SK-N-SH (cell line): ENCODE data around the gene IKZF2. TPM values are rescaled to one million over a fixed set of nuclear protein-coding genes. Genes with fewer than 3 reads are reported as not detected.

Source experiments
- CTCF ChIA-PET: fragments of 300-600, 350-600 bp; formaldehyde crosslinking; extraction: SDS; loops from one replicate; lab custom pipeline; 2021; lab: Yijun Ruan, JAX
- POLR2A ChIA-PET: fragments of 350-600 bp; sonication (Branson Sonifier 250); formaldehyde crosslinking; extraction: SDS; loops from one replicate; lab custom pipeline; 2020; ENCODE audit warnings: antibody characterized with exemption, inconsistent platforms; lab: Yijun Ruan, JAX
- DNase-seq: peaks from one replicate; pipeline ENCODE4 v3.0.0; 2012
- H2AFZ ChIP-seq: fragments of 200-600 bp; sonication (generic); 2 replicates; pipeline ENCODE4 v1.8.1; 2016; ENCODE audit warnings: antibody characterized with exemption, mild to moderate bottlenecking, low read depth
- H3F3A ChIP-seq: fragments of 200-600 bp; sonication (generic); replicated peaks from 2 replicates; pipeline ENCODE3; 2016; ENCODE audit warnings: antibody characterized with exemption, mild to moderate bottlenecking; ENCODE audit not compliant: insufficient read depth
- H3K27ac ChIP-seq, 2 experiments: fragments of 200-500 bp in 1 of 2; fragments of 200-600 bp in 1 of 2; sonication (Bioruptor generic) in 1 of 2; sonication (generic), shearing (Covaris generic) in 1 of 2; 2 replicates each; pipeline versions ENCODE4 v1.5.1 to v1.6.1; 2014 to 2016; ENCODE audit warnings: low read depth in 2 of 2, inconsistent platforms in 1 of 2, low read length in 1 of 2, mild to moderate bottlenecking in 1 of 2, mixed read lengths in 1 of 2
- H3K27me3 ChIP-seq: fragments of 200-600 bp; sonication (generic), shearing (Covaris generic); 2 replicates; pipeline ENCODE4 v1.6.1; 2016; ENCODE audit warnings: mixed run types; ENCODE audit not compliant: insufficient read depth
- H3K36me3 ChIP-seq, 2 experiments: fragments of 200-500 bp in 1 of 2; fragments of 200-600 bp in 1 of 2; sonication (Bioruptor generic) in 1 of 2; sonication (generic) in 1 of 2; replicated peaks in 1 of 2; 2 replicates each; pipeline versions ENCODE3 to v1.5.1; 2014 to 2016; ENCODE audit warnings: low read length in 1 of 2, mild to moderate bottlenecking in 1 of 2; ENCODE audit not compliant: insufficient read depth in 2 of 2, control insufficient read depth in 1 of 2
- H3K4me1 ChIP-seq, 2 experiments: fragments of 200-500 bp in 1 of 2; fragments of 200-600 bp in 1 of 2; sonication (Bioruptor generic) in 1 of 2; sonication (generic), shearing (Covaris generic) in 1 of 2; 2 replicates each; pipeline versions ENCODE4 v1.5.1 to v1.6.1; 2014 to 2016; ENCODE audit warnings: low read depth in 1 of 2, low read length in 1 of 2, mixed run types in 1 of 2; ENCODE audit not compliant: insufficient read depth in 2 of 2, control insufficient read depth in 1 of 2
- H3K4me2 ChIP-seq: fragments of 200-600 bp; sonication (generic), shearing (Covaris generic); 2 replicates; pipeline ENCODE4 v1.6.1; 2017; ENCODE audit warnings: mixed run types
- H3K4me3 ChIP-seq, 2 experiments: fragments of 200-500 bp in 1 of 2; fragments of 200-600 bp in 1 of 2; sonication (Bioruptor generic) in 1 of 2; sonication (generic), shearing (Covaris generic) in 1 of 2; 2 replicates each; pipeline versions ENCODE4 v1.5.1 to v1.8.1; 2014 to 2016; ENCODE audit warnings: low read depth in 2 of 2, inconsistent platforms in 1 of 2, low read length in 1 of 2, mild to moderate bottlenecking in 1 of 2, mixed read lengths in 1 of 2, moderate library complexity in 1 of 2
- H3K79me2 ChIP-seq: fragments of 200-600 bp; sonication (generic); 2 replicates; pipeline ENCODE4 v1.8.1; 2017; ENCODE audit warnings: mild to moderate bottlenecking; ENCODE audit not compliant: insufficient read depth
- H3K9ac ChIP-seq: fragments of 200-600 bp; sonication (generic); 2 replicates; pipeline ENCODE4 v1.6.1; 2017; ENCODE audit warnings: mixed run types
- H3K9me2 ChIP-seq: fragments of 200-600 bp; sonication (generic); 2 replicates; pipeline ENCODE4 v1.6.1; 2017; ENCODE audit warnings: mixed run types
- H3K9me3 ChIP-seq: fragments of 200-600 bp; sonication (generic); 2 replicates; pipeline ENCODE4 v1.6.1; 2017; ENCODE audit warnings: mixed run types, mild to moderate bottlenecking, moderate library complexity
- H4K20me1 ChIP-seq: fragments of 200-600 bp; sonication (generic); 2 replicates; pipeline ENCODE4 v1.6.1; 2017; ENCODE audit warnings: mild to moderate bottlenecking, mixed run types; ENCODE audit not compliant: insufficient read depth
- ELF1 ChIP-seq: IDR thresholded peaks from 2 replicates; pipeline ENCODE4 v1.4.0; 2012
- EZH2phosphoT487 ChIP-seq: fragments of 200-600 bp; sonication (generic); IDR thresholded peaks from 2 replicates; pipeline ENCODE4 v1.6.1; 2017; ENCODE audit warnings: low read depth, mixed run types, mild to moderate bottlenecking, antibody characterized with exemption, moderate library complexity, borderline replicate concordance
- FOXJ3 ChIP-seq: sonication (generic); formaldehyde crosslinking; IDR thresholded peaks from 2 replicates; pipeline ENCODE4 v1.5.1; 2020; ENCODE audit warnings: mild to moderate bottlenecking, missing genetic modification reagents
- FOXM1 ChIP-seq: IDR thresholded peaks from 2 replicates; pipeline ENCODE4 v1.4.0; 2012; ENCODE audit warnings: low read depth, mild to moderate bottlenecking
- GABPA ChIP-seq: IDR thresholded peaks from 2 replicates; pipeline ENCODE4 v1.4.0; 2012; ENCODE audit warnings: low read depth, mild to moderate bottlenecking
- IRF3 ChIP-seq: fragments of 150-350 bp; IDR thresholded peaks from 2 replicates; pipeline ENCODE4 v1.6.1; 2016; ENCODE audit warnings: mild to moderate bottlenecking, low read depth, low read length
- NFIC ChIP-seq: IDR thresholded peaks from 2 replicates; pipeline ENCODE4 v1.4.0; 2012; ENCODE audit warnings: borderline replicate concordance
- NRF1 ChIP-seq: IDR thresholded peaks from 2 replicates; pipeline ENCODE4 v1.6.1; 2012; ENCODE audit warnings: low read depth, mild to moderate bottlenecking, low read length
- PBX3 ChIP-seq: IDR thresholded peaks from 2 replicates; pipeline ENCODE4; 2012
- RAD21 ChIP-seq: IDR thresholded peaks from 2 replicates; pipeline ENCODE4 v1.6.1; 2012; ENCODE audit warnings: mild to moderate bottlenecking, low read length
- RCOR1 ChIP-seq: fragments of 150-350 bp; IDR thresholded peaks from 2 replicates; pipeline ENCODE4 v1.6.1; 2017; ENCODE audit warnings: antibody characterized with exemption, low read length
- RFX5 ChIP-seq: IDR thresholded peaks from 2 replicates; pipeline ENCODE4 v1.6.1; 2012; ENCODE audit warnings: mild to moderate bottlenecking, improper control_type of control experiment, low read length
- RXRA ChIP-seq: IDR thresholded peaks from 2 replicates; pipeline ENCODE4 v1.4.0; 2012; ENCODE audit warnings: low read depth, mild to moderate bottlenecking, borderline replicate concordance
- SIN3A ChIP-seq: IDR thresholded peaks from 2 replicates; pipeline ENCODE4 v1.6.1; 2012; ENCODE audit warnings: low read depth, mild to moderate bottlenecking, low read length, moderate library complexity, borderline replicate concordance
- TAF1 ChIP-seq: IDR thresholded peaks from 2 replicates; pipeline ENCODE4 v1.6.1; 2012; ENCODE audit warnings: low read depth, mild to moderate bottlenecking, low read length, moderate library complexity, borderline replicate concordance
- ZBTB33 ChIP-seq: IDR thresholded peaks from 2 replicates; pipeline ENCODE4 v1.4.0; 2012; ENCODE audit warnings: low read depth, borderline replicate concordance
- WGBS: methylation state at CpG from one replicate; pipeline ENCODE4 v1.1.6; 2017; ENCODE audit warnings: low lambda C conversion rate; 5-methylcytosine and 5-hydroxymethylcytosine counted together
- polyA plus RNA-seq, 3 experiments: library from polyadenylated mRNA; depleted of rRNA; stranded (reverse); fragments of >200 nt; gene quantifications; 2 replicates each; pipeline ENCODE4 v1.2.3, GENCODE V29; 2012

Gene IKZF2
- polyA plus RNA-seq, 1 of the 3 experiments (the other 2 are of a cell fraction): 1.3 TPM

GRCh38 chr2:213107728-213108127 is 43.7 kb downstream of the IKZF2 start:
- Histone ChIP-seq H2AFZ (no peak overlapping the region), H3K79me2 (no peaks in the 10 kb centered on the region), H3K9me2 (no peaks in the 10 kb centered on the region), H3K9me3 (no peaks in the 10 kb centered on the region), H3F3A (no peaks in the 10 kb centered on the region), H3K36me3 (no peaks in the 10 kb centered on the region), H3K4me3 (no peak overlapping the region), H3K27ac (no peak overlapping the region), H4K20me1 (no peaks in the 10 kb centered on the region), H3K4me2 (no peak overlapping the region), H3K4me1 (peaks cover 0 to 7% of the 10 kb centered on the region in 2 experiments; a peak in 1 of 4 replicates), H3K27me3 (no peaks in the 10 kb centered on the region), H3K9ac (no peak overlapping the region)
- whole genome bisulfite sequencing: 73% methylated on average over 7 of the region's 7 CpGs
- TF ChIP-seq PBX3 (no peak), FOXM1 (no peak), FOXJ3 (CRISPR knock-in tag) (no peak), SIN3A (no peak), EZH2phosphoT487 (no peak), RXRA (no peak), GABPA (no peak), RFX5 (no peak), NFIC (no peak), ELF1 (no peak), ZBTB33 (no peak), NRF1 (no peak), IRF3 (no peak), TAF1 (no peak)
- POLR2A ChIA-PET: no interaction called here
- CTCF ChIA-PET: interaction anchor here (1.0 kb wide), 1 partner anchor 16 kb away, joined by 4 read pairs; no protein-coding TSS in a partner anchor
- DNase-seq: no peak

GRCh38 chr2:213105212-213105611 is 46.2 kb downstream of the IKZF2 start:
- H3K9me3 ChIP-seq: no peaks in the 10 kb centered on the region
- H3K79me2 ChIP-seq: no peaks in the 10 kb centered on the region; the same call in 1 of the 2 replicates
- H3K9ac ChIP-seq: no peak overlapping the region
- H3F3A ChIP-seq: no peaks in the 10 kb centered on the region
- no peaks in the 10 kb centered on the region for H3K27me3 ChIP-seq
- no peak overlapping the region for H3K27ac ChIP-seq
- no peak overlapping the region for H3K4me3 ChIP-seq
- CTCF ChIA-PET: interaction anchor here (0.7 to 1.2 kb wide), 3 partner anchors 14 to 48 kb away, joined by 3 read pairs; no protein-coding TSS in a partner anchor
- POLR2A ChIA-PET: no interaction called here
- TF ChIP-seq RCOR1: no peak
- no peak for TF ChIP-seq RAD21
- H3K4me2 ChIP-seq: no peak overlapping the region
- no peaks in the 10 kb centered on the region for H4K20me1 ChIP-seq
- no peaks in the 10 kb centered on the region for H3K36me3 ChIP-seq
- no peaks in the 10 kb centered on the region for H3K9me2 ChIP-seq
- DNase-seq: no peak
- H2AFZ ChIP-seq: no peak overlapping the region
- WGBS: 75% methylated on average over 3 of the region's 3 CpGs
- H3K4me1 ChIP-seq: peaks cover 0 to 7% of the 10 kb centered on the region in 2 experiments; a peak in 1 of 4 replicates
